ENCODE results near the gene GPAM.

The GPAM gene

DNA sequence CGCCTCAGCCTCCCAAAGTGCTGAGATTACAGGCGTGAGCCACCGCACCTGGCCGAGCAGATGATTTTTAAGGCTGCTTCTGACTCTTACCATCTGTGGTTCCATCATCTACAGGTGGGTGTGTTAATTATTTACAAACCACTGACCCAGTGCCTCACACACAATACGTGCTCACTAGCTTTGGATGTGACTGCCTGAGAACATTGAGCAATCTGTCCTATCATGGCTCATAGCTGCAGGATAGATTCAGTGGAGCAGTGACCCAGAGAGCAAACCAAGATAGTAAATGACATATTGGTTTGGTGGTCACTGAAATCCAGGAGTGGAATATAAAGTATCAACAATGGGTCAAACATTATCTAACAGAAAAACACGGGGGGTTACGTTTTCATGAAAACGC is 24.1 kb downstream of the GPAM start:
- no peak for ATAC-seq
- TF ChIP-seq, protein P1, sequence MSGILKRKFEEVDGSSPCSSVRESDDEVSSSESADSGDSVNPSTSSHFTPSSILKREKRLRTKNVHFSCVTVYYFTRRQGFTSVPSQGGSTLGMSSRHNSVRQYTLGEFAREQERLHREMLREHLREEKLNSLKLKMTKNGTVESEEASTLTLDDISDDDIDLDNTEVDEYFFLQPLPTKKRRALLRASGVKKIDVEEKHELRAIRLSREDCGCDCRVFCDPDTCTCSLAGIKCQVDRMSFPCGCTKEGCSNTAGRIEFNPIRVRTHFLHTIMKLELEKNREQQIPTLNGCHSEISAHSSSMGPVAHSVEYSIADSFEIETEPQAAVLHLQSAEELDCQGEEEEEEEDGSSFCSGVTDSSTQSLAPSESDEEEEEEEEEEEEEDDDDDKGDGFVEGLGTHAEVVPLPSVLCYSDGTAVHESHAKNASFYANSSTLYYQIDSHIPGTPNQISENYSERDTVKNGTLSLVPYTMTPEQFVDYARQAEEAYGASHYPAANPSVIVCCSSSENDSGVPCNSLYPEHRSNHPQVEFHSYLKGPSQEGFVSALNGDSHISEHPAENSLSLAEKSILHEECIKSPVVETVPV (CRISPR knock-in tag; IDR thresholded peaks at IDR 0.05), result no peak

DNA sequence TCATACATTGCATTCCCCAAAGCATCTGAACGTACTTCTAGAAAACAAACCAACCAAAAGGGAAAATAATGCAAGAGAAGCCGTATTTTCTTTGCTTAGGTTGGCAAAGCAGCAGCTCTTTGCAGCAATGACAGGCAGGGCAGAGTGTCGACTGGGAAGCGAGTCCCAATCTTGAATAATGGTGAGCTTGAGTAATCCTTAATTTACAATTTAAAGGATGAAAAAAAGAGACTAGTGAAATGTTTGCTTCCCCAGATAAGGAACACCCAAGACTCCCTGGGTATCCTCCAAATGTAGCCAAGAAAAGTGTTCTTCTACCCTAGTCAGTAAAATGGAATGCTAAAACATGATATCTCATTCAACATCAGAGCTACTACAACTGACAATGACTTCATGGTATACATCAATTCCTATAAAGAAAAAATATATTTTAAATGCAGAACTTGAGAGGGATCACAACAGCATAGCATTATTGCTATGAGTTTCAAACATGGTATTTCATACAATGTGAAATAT is 32.0 kb downstream of the GPAM start:
- TF ChIP-seq ARNTL (CRISPR knock-in tag; IDR thresholded peaks at IDR 0.05; ENCODE audit: borderline replicate concordance, low read depth), result no peak
- ATAC-seq, result no peak

DNA sequence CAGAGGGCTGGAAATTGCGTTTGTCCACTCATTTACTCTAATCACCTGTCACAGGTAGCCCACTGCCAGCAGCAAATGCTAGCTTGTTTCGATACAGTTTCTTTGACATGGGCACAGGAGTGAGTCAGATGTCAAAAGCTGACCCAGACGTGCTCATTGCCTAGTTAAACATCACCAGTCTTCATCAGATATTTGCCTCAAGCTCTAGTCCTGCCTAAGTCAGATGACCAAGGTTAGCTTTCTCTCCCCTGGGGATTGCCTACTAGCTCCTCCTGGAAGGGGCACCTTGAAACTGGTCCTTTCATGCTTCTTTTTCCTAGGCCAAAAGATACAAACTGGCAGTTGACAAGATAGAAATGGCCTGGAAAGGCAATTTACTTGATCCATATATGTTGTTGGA is 35.2 kb downstream of the GPAM start:
- no peak for ATAC-seq

DNA sequence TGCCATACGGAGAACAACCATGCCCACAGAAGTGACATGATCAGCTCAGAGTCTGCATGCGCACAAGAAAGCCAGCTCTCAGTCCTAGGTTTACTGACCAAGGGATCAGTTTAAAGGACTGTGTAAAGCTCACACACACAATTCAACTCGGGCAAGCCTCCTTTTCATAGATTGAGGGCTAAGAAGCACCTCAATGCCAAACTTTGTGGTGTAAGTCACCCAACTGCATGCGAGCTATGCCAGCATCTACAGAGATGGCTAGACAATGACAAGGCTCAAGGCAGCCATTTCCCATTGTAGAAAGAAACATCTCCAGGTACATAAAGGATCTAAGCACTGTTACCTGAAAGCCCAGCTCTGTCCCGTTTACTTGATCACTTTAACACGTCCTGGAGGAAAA is 36.8 kb downstream of the GPAM start:
- ATAC-seq, result no peak
- TF ChIP-seq BACH2 (CRISPR knock-in tag; IDR thresholded peaks at IDR 0.05; ENCODE audit: borderline replicate concordance) (no peak), ZC3H10 (CRISPR knock-in tag; IDR thresholded peaks at IDR 0.05) (no peak), ESRRG (CRISPR knock-in tag; IDR thresholded peaks at IDR 0.05) (no peak), ZNF8 (CRISPR knock-in tag; IDR thresholded peaks at IDR 0.05) (no peak), ISL1 (CRISPR knock-in tag; IDR thresholded peaks at IDR 0.05) (no peak), ZNF565 (CRISPR knock-in tag; conservative IDR thresholded peaks at IDR 0.05; ENCODE audit: low read depth) (no peak), OSR1 (CRISPR knock-in tag; IDR thresholded peaks at IDR 0.05) (no peak), SNAI2 (CRISPR knock-in tag; IDR thresholded peaks at IDR 0.05) (no peak), TCF4 (CRISPR knock-in tag; IDR thresholded peaks at IDR 0.05; ENCODE audit: borderline replicate concordance) (no peak)
- TF ChIP-seq, protein P2, sequence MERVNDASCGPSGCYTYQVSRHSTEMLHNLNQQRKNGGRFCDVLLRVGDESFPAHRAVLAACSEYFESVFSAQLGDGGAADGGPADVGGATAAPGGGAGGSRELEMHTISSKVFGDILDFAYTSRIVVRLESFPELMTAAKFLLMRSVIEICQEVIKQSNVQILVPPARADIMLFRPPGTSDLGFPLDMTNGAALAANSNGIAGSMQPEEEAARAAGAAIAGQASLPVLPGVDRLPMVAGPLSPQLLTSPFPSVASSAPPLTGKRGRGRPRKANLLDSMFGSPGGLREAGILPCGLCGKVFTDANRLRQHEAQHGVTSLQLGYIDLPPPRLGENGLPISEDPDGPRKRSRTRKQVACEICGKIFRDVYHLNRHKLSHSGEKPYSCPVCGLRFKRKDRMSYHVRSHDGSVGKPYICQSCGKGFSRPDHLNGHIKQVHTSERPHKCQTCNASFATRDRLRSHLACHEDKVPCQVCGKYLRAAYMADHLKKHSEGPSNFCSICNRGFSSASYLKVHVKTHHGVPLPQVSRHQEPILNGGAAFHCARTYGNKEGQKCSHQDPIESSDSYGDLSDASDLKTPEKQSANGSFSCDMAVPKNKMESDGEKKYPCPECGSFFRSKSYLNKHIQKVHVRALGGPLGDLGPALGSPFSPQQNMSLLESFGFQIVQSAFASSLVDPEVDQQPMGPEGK (CRISPR knock-in tag; IDR thresholded peaks at IDR 0.05; ENCODE audit: borderline replicate concordance), result no peak
- TF ChIP-seq, protein P3, sequence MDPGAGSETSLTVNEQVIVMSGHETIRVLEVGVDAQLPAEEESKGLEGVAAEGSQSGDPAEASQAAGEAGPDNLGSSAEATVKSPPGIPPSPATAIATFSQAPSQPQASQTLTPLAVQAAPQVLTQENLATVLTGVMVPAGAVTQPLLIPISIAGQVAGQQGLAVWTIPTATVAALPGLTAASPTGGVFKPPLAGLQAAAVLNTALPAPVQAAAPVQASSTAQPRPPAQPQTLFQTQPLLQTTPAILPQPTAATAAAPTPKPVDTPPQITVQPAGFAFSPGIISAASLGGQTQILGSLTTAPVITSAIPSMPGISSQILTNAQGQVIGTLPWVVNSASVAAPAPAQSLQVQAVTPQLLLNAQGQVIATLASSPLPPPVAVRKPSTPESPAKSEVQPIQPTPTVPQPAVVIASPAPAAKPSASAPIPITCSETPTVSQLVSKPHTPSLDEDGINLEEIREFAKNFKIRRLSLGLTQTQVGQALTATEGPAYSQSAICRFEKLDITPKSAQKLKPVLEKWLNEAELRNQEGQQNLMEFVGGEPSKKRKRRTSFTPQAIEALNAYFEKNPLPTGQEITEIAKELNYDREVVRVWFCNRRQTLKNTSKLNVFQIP (CRISPR knock-in tag; IDR thresholded peaks at IDR 0.05; ENCODE audit: borderline replicate concordance, low read depth), result no peak

More for the DNA sequence above, 35.2 kb downstream of the GPAM start:
- no peak for TF ChIP-seq RARB (CRISPR knock-in tag; IDR thresholded peaks at IDR 0.05)
- TF ChIP-seq, protein P2 (CRISPR knock-in tag; IDR thresholded peaks at IDR 0.05; ENCODE audit: borderline replicate concordance), result no peak
- no peak for TF ChIP-seq CSDC2 (CRISPR knock-in tag; IDR thresholded peaks at IDR 0.05)
- TF ChIP-seq BACH2 (CRISPR knock-in tag; IDR thresholded peaks at IDR 0.05; ENCODE audit: borderline replicate concordance), result no peak
- TF ChIP-seq OSR1 (CRISPR knock-in tag; IDR thresholded peaks at IDR 0.05), result no peak
- no peak for TF ChIP-seq ZFP30 (CRISPR knock-in tag; IDR thresholded peaks at IDR 0.05)
- TF ChIP-seq, protein P4, sequence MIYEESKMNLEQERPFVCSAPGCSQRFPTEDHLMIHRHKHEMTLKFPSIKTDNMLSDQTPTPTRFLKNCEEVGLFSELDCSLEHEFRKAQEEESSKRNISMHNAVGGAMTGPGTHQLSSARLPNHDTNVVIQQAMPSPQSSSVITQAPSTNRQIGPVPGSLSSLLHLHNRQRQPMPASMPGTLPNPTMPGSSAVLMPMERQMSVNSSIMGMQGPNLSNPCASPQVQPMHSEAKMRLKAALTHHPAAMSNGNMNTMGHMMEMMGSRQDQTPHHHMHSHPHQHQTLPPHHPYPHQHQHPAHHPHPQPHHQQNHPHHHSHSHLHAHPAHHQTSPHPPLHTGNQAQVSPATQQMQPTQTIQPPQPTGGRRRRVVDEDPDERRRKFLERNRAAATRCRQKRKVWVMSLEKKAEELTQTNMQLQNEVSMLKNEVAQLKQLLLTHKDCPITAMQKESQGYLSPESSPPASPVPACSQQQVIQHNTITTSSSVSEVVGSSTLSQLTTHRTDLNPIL (CRISPR knock-in tag; IDR thresholded peaks at IDR 0.05; ENCODE audit: low read depth), result no peak
- TF ChIP-seq ZNF8 (CRISPR knock-in tag; IDR thresholded peaks at IDR 0.05), result no peak
- TF ChIP-seq TOX (CRISPR knock-in tag; IDR thresholded peaks at IDR 0.05; ENCODE audit: borderline replicate concordance), result no peak
- no peak for TF ChIP-seq ZC3H10 (CRISPR knock-in tag; IDR thresholded peaks at IDR 0.05)
- no peak for TF ChIP-seq ARNTL (CRISPR knock-in tag; IDR thresholded peaks at IDR 0.05; ENCODE audit: borderline replicate concordance, low read depth)
- TF ChIP-seq ZFP3 (CRISPR knock-in tag; IDR thresholded peaks at IDR 0.05), result no peak
- TF ChIP-seq ESRRG (CRISPR knock-in tag; IDR thresholded peaks at IDR 0.05), result no peak
- TF ChIP-seq ZNF565 (CRISPR knock-in tag; conservative IDR thresholded peaks at IDR 0.05; ENCODE audit: low read depth), result no peak
- TF ChIP-seq, protein P1 (CRISPR knock-in tag; IDR thresholded peaks at IDR 0.05), result no peak
- TF ChIP-seq ZNF70 (CRISPR knock-in tag; IDR thresholded peaks at IDR 0.05), result no peak
- TF ChIP-seq SNAI2 (CRISPR knock-in tag; IDR thresholded peaks at IDR 0.05), result no peak
- TF ChIP-seq, protein P5, sequence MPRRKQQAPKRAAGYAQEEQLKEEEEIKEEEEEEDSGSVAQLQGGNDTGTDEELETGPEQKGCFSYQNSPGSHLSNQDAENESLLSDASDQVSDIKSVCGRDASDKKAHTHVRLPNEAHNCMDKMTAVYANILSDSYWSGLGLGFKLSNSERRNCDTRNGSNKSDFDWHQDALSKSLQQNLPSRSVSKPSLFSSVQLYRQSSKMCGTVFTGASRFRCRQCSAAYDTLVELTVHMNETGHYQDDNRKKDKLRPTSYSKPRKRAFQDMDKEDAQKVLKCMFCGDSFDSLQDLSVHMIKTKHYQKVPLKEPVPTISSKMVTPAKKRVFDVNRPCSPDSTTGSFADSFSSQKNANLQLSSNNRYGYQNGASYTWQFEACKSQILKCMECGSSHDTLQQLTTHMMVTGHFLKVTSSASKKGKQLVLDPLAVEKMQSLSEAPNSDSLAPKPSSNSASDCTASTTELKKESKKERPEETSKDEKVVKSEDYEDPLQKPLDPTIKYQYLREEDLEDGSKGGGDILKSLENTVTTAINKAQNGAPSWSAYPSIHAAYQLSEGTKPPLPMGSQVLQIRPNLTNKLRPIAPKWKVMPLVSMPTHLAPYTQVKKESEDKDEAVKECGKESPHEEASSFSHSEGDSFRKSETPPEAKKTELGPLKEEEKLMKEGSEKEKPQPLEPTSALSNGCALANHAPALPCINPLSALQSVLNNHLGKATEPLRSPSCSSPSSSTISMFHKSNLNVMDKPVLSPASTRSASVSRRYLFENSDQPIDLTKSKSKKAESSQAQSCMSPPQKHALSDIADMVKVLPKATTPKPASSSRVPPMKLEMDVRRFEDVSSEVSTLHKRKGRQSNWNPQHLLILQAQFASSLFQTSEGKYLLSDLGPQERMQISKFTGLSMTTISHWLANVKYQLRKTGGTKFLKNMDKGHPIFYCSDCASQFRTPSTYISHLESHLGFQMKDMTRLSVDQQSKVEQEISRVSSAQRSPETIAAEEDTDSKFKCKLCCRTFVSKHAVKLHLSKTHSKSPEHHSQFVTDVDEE (CRISPR knock-in tag; IDR thresholded peaks at IDR 0.05), result no peak
- no peak for TF ChIP-seq PPARA (CRISPR knock-in tag; IDR thresholded peaks at IDR 0.05; ENCODE audit: borderline replicate concordance)
- no peak for TF ChIP-seq TCF4 (CRISPR knock-in tag; IDR thresholded peaks at IDR 0.05; ENCODE audit: borderline replicate concordance)

All from SK-N-SH treated with all-trans-retinoic acid at 6 μM for 48 hours (cell line).